ENCODE measurements around the gene GLRX.

DNA sequence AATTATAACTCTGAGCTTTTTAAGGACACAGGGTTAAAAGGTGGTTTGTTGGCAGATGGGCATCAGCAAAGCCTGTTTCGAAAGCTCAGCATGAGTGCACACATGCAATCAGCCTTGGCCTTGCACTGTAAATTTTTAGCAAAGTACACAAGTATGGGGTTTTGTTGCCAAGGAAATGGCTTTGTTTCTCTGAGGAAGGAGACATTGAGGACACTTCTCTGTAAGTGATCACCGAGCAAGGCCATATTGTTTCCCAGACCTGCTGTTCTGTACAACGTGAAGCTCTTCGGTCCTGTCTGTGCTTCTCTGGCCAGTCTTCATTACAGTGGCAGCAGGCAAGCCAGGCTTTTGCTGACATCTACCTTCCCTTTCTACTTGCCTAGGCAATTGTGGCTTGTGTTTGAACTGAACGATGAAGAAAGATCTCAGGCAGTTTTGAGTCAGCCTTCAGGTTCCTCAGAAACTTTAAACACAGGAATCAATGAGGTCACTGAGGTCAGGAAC is 27.9 kb upstream of the GLRX start:
- TF ChIP-seq, protein P1, sequence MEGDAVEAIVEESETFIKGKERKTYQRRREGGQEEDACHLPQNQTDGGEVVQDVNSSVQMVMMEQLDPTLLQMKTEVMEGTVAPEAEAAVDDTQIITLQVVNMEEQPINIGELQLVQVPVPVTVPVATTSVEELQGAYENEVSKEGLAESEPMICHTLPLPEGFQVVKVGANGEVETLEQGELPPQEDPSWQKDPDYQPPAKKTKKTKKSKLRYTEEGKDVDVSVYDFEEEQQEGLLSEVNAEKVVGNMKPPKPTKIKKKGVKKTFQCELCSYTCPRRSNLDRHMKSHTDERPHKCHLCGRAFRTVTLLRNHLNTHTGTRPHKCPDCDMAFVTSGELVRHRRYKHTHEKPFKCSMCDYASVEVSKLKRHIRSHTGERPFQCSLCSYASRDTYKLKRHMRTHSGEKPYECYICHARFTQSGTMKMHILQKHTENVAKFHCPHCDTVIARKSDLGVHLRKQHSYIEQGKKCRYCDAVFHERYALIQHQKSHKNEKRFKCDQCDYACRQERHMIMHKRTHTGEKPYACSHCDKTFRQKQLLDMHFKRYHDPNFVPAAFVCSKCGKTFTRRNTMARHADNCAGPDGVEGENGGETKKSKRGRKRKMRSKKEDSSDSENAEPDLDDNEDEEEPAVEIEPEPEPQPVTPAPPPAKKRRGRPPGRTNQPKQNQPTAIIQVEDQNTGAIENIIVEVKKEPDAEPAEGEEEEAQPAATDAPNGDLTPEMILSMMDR (IDR thresholded peaks at IDR 0.05) = no peak
- TF ChIP-seq ZFX (IDR thresholded peaks at IDR 0.05; ENCODE audit: borderline replicate concordance) = no peak

All from 22Rv1 (cell line).